Activated T-cell treated with anti-CD3 and anti-CD28 coated beads, Interleukin-2, amount 50 U/mL, for 24 hours (primary cell): Measurements from ENCODE around the gene ZDHHC7.

Source experiments
- DNase-seq: peaks from one replicate; pipeline ENCODE4 v3.0.0-alpha.2; 2020
- H3K27ac Mint-ChIP-seq: 2 replicates; pipeline ENCODE4 v1.8.0; 2020; ENCODE audit warnings: mild to moderate bottlenecking, mixed read lengths
- H3K27me3 Mint-ChIP-seq: 2 replicates; pipeline ENCODE4 v1.8.0; 2020; ENCODE audit warnings: mixed read lengths
- H3K36me3 Mint-ChIP-seq: 2 replicates; pipeline ENCODE4 v1.8.0; 2020; ENCODE audit warnings: low read depth, mixed read lengths
- H3K4me1 Mint-ChIP-seq: 2 replicates; pipeline ENCODE4 v1.8.0; 2020; ENCODE audit warnings: low read depth, mixed read lengths
- H3K4me3 Mint-ChIP-seq: 2 replicates; pipeline ENCODE4 v1.8.0; 2020; ENCODE audit warnings: mild to moderate bottlenecking, moderate library complexity, mixed read lengths
- H3K9me3 Mint-ChIP-seq: 2 replicates; pipeline ENCODE4 v1.8.0; 2020; ENCODE audit warnings: mixed read lengths

The ZDHHC7 gene

GRCh38 chr16:85002099-85002541 is 9.2 kb downstream of the ZDHHC7 start:
- Mint-ChIP-seq H3K27ac (peak overlapping the region; percentile 63), H3K27me3 (no peaks in the 10 kb centered on the region), H3K9me3 (no peaks in the 10 kb centered on the region), H3K36me3 (peaks cover 44% of the 10 kb centered on the region), H3K4me3 (no peak overlapping the region), H3K4me1 (peaks cover 53% of the 10 kb centered on the region)
- no peak for DNase-seq

- H3K27ac Mint-ChIP-seq: no peak overlapping the region
- H3K36me3 Mint-ChIP-seq: peaks cover 48% of the 10 kb centered on the region
- H3K4me1 Mint-ChIP-seq: peaks cover 58% of the 10 kb centered on the region
- no peak for DNase-seq
- H3K9me3 Mint-ChIP-seq: no peaks in the 10 kb centered on the region
- no peaks in the 10 kb centered on the region for H3K27me3 Mint-ChIP-seq
- H3K4me3 Mint-ChIP-seq: no peak overlapping the region
These were observed 11.4 kb downstream of the ZDHHC7 start for GRCh38 chr16:84999857-85000480.

GRCh38 chr16:84999200-84999599 is 12.1 kb downstream of the ZDHHC7 start:
- Mint-ChIP-seq H3K9me3 (no peaks in the 10 kb centered on the region), H3K4me1 (peaks cover 55% of the 10 kb centered on the region), H3K36me3 (peaks cover 52% of the 10 kb centered on the region), H3K27ac (peak overlapping the region; percentile 31), H3K4me3 (no peak overlapping the region), H3K27me3 (no peaks in the 10 kb centered on the region)
- no peak for DNase-seq

- Mint-ChIP-seq H3K36me3 (peaks cover 62% of the 10 kb centered on the region), H3K4me1 (peaks cover 30% of the 10 kb centered on the region), H3K27ac (peak overlapping the region; percentile 68), H3K9me3 (no peaks in the 10 kb centered on the region), H3K27me3 (no peaks in the 10 kb centered on the region), H3K4me3 (no peak overlapping the region)
- no peak for DNase-seq
These were observed 15.0 kb downstream of the ZDHHC7 start for GRCh38 chr16:84996365-84996764.

GRCh38 chr16:84995663-84996062 is 15.7 kb downstream of the ZDHHC7 start:
- no peak for DNase-seq
- Mint-ChIP-seq H3K27me3 (no peaks in the 10 kb centered on the region), H3K9me3 (no peaks in the 10 kb centered on the region), H3K4me3 (no peak overlapping the region), H3K4me1 (peaks cover 29% of the 10 kb centered on the region), H3K27ac (peak overlapping the region; percentile 68), H3K36me3 (peaks cover 66% of the 10 kb centered on the region)

GRCh38 chr16:84993926-84994325 is 17.4 kb downstream of the ZDHHC7 start:
- DNase-seq: no peak
- Mint-ChIP-seq H3K36me3 (peaks cover 70% of the 10 kb centered on the region), H3K4me1 (peaks cover 23% of the 10 kb centered on the region), H3K27me3 (no peaks in the 10 kb centered on the region), H3K4me3 (no peak overlapping the region), H3K27ac (peak overlapping the region; percentile 81), H3K9me3 (no peaks in the 10 kb centered on the region)

- Mint-ChIP-seq H3K4me1 (peaks cover 20% of the 10 kb centered on the region), H3K4me3 (no peak overlapping the region), H3K27me3 (no peaks in the 10 kb centered on the region), H3K9me3 (no peaks in the 10 kb centered on the region), H3K27ac (peak overlapping the region; percentile 0), H3K36me3 (peaks cover 80% of the 10 kb centered on the region)
- DNase-seq: no peak
These were observed 18.6 kb downstream of the ZDHHC7 start for GRCh38 chr16:84992717-84993075.

GRCh38 chr16:84990782-84991181 is 20.6 kb downstream of the ZDHHC7 start:
- peaks cover 94% of the 10 kb centered on the region for H3K36me3 Mint-ChIP-seq
- H3K9me3 Mint-ChIP-seq: no peaks in the 10 kb centered on the region
- H3K27ac Mint-ChIP-seq: peak overlapping the region; percentile 6
- no peak overlapping the region for H3K4me3 Mint-ChIP-seq
- H3K27me3 Mint-ChIP-seq: no peaks in the 10 kb centered on the region
- peaks cover 30% of the 10 kb centered on the region for H3K4me1 Mint-ChIP-seq
- DNase-seq: no peak

GRCh38 chr16:84989749-84990620 is 21.4 kb downstream of the ZDHHC7 start:
- Mint-ChIP-seq H3K27ac (no peak overlapping the region), H3K9me3 (no peaks in the 10 kb centered on the region), H3K4me1 (peaks cover 27% of the 10 kb centered on the region), H3K36me3 (peaks cover 94% of the 10 kb centered on the region), H3K27me3 (no peaks in the 10 kb centered on the region), H3K4me3 (no peak overlapping the region)
- no peak for DNase-seq

- Mint-ChIP-seq H3K9me3 (no peaks in the 10 kb centered on the region), H3K27ac (no peak overlapping the region), H3K27me3 (no peaks in the 10 kb centered on the region), H3K4me3 (no peak overlapping the region), H3K4me1 (peaks cover 22% of the 10 kb centered on the region), H3K36me3 (peaks cover 89% of the 10 kb centered on the region)
- no peak for DNase-seq
These were observed 22.8 kb downstream of the ZDHHC7 start for GRCh38 chr16:84988328-84989080.

GRCh38 chr16:84986879-84987278 is 24.5 kb downstream of the ZDHHC7 start:
- DNase-seq: no peak
- peaks cover 22% of the 10 kb centered on the region for H3K4me1 Mint-ChIP-seq
- peaks cover 90% of the 10 kb centered on the region for H3K36me3 Mint-ChIP-seq
- peak overlapping the region; percentile 48 for H3K27ac Mint-ChIP-seq
- H3K4me3 Mint-ChIP-seq: no peak overlapping the region
- H3K9me3 Mint-ChIP-seq: no peaks in the 10 kb centered on the region
- no peaks in the 10 kb centered on the region for H3K27me3 Mint-ChIP-seq

GRCh38 chr16:84986102-84986501 is 25.2 kb downstream of the ZDHHC7 start:
- Mint-ChIP-seq H3K9me3 (no peaks in the 10 kb centered on the region), H3K36me3 (peaks cover 93% of the 10 kb centered on the region), H3K4me1 (peaks cover 22% of the 10 kb centered on the region), H3K4me3 (no peak overlapping the region), H3K27me3 (no peaks in the 10 kb centered on the region), H3K27ac (peak overlapping the region; percentile 48)
- DNase-seq: peak; percentile 52

- Mint-ChIP-seq H3K27ac (peak overlapping the region; percentile 61), H3K4me1 (peaks cover 22% of the 10 kb centered on the region), H3K27me3 (no peaks in the 10 kb centered on the region), H3K36me3 (peaks cover 93% of the 10 kb centered on the region), H3K9me3 (no peaks in the 10 kb centered on the region), H3K4me3 (no peak overlapping the region)
- DNase-seq: no peak
These were observed 26.0 kb downstream of the ZDHHC7 start for GRCh38 chr16:84985079-84986065.

GRCh38 chr16:84982434-84982833 is 28.9 kb downstream of the ZDHHC7 start:
- H3K27me3 Mint-ChIP-seq: no peaks in the 10 kb centered on the region
- peaks cover 91% of the 10 kb centered on the region for H3K36me3 Mint-ChIP-seq
- no peak overlapping the region for H3K4me3 Mint-ChIP-seq
- H3K4me1 Mint-ChIP-seq: peaks cover 20% of the 10 kb centered on the region
- H3K27ac Mint-ChIP-seq: peak overlapping the region; percentile 1
- H3K9me3 Mint-ChIP-seq: no peaks in the 10 kb centered on the region
- no peak for DNase-seq
